HS-27A (cell line): ENCODE results near the gene PASD1.
"Not testable (repeated sequence)": the region's sequence is repeated elsewhere in the genome, so short reads cannot be mapped to it uniquely, and the experiment has no call there.

Experiments
- DNase-seq: peaks from one replicate; pipeline ENCODE4 v3.0.0-alpha.2; 2012; ENCODE audit warnings: low read depth, missing footprints

PASD1 gene

DNA sequence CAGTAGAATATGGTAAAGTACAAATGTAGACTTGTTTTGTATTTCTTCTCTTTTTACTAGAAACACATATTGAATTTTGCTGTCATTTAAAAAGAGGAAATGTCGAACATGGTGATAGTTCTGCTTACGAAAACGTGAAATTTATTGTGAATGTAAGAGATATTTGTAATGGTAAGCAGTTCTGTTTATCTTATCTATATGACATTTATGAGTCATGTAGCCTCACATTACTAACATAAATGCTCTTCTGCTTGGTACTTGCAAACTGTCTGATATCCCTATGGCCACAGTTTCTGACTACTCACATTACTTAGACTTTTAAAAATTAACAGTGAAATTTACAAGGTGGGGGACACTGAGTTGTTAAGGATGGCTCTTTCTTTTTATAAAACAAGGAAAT, 57.9 kb downstream of the PASD1 start:
- DNase-seq, result no peak

DNA sequence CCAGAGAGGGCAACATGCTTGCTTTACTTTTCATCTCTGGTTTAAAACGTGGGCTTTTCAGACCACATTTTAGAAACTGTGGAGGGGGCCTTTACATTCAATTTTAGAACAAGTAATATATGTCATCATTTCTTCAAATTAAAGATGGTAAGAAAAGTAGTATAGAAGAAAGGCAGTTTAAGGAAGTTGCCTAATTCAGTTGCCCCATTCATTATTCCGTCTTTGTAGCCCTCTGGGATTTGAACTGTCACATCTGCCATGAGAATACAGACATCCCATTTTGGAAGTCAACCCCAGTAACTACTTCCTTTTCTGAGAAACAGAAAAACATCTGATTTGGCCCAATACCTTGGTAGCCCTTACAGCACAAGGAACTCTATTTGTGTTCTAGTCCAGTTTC, 61.2 kb downstream of the PASD1 start:
- DNase-seq, result no peak

DNA sequence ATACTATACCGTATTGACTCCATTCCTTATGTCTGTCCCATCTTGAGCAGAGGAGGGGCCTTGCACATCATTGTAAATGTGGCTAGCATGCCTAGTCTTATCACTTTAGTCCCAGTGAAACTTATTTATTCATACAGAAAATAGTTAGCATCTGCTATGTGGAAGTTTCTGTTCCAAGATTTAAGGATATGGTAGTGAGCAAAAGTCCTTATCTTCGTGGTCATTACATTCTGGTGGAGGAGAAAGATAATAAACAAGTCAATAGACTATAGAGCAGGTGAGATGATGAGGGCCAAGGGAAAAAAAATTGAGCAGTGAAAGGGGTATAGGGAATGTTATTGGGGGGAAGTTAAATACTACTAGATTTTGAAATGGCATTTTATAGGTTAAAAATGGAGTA, 68.3 kb downstream of the PASD1 start:
- no peak for DNase-seq

DNA sequence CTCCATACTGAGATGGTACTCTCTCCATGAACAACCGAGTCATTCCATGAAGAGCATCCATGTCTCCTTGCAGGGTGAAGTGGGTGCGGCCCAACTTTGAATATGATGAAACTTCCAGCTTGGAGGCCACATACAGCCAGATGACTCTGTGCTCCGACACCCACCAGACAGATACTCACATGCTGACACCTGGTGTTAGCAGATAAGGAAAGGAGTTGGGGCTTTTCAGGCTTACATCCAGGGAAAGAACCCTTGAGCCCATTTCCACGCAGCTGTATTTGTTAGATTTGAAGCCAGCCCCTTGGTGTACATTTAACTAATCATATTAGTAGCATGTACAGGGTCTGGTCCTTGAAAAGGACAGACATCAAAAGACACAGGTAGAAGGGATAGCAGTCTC, 69.7 kb downstream of the PASD1 start:
- DNase-seq, result no peak

DNA sequence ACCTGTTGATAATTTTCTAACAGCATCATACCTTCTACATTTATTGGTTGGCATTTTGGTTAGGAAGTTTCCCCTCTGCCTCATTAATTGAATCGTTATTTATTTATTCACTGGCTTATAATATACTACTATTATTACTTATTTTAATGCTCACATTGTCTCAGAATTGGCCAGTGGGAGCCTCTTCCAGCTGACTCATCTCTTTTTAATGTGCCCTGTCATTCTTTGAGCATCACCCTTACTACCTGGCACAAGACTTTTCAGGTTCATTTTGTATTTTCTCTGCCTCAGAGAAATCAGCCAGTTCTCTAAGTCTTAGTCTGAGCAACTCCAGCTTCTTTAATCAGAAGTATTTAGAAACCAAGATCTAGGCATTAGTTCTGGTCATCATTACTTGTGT, 71.5 kb downstream of the PASD1 start:
- DNase-seq, result no peak

DNA sequence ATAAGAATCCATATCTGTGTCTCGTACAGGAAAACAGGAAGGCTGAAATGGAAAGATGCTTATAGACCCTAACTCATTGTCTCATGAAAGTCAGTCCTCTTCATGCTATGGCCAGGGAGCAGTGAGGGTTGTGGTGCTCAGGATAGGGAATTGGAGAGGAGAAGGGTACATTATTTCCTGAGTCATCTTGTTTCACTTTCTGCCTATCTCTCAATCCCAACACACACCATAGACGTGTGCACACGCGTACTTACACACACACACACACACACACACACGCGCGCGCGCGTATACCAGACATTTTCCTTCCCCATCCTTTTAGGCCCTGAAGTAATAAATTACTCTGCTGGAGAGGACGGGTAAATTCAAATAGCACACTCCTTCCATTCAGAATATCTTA, 78.1 kb downstream of the PASD1 start:
- DNase-seq, result no peak

DNA sequence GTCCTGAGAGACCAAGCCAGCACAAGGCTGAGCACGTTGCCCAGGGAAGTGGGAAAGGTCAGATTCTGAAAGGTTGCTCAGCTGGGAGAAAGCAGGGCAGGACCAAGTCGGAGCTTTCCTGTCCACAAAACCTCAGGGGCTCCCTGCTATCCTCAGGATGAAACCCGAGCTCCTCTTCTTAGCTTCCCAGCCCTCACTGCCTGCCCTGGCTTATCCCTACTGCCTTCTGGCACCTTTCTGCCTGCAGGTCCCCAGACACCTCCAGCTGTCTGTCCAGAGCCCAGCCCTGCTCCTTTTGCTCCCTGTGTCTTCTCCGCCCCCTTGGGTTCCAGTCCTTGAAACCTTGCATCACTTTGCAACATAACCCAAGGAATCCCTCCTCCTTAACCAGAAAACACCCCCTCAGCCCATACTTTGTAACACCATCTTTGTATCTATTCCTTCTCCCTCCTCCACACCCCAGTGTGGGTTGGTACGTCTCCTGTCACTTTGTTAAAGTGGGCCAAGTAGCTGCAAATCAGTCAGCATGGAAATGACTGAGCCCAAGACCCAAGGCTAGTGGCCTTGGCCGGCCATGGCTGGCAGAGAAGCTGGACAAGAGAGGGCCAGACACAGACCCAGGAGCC, 111.8 kb downstream of the PASD1 start:
- no peak for DNase-seq

DNA sequence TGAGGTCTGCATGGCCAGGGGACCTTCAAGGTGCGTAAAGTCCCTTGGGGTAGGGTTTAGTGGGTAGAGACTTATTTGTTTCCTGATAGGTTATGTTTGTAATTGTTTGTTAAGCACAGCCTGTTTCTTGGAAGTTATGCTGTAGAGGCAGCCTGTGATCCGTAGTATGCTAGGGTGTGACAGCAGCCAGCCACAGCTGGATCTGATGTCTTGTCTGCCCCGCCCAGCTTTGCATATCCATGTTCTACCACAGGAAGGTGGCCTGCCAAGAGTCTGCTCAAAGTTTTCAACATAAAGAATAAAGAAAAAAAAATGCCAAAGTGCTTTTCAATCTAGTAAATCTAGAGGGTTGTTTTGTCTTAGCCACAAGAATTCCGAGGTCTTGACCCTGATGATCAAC, 112.7 kb downstream of the PASD1 start:
- DNase-seq, result no peak

DNA sequence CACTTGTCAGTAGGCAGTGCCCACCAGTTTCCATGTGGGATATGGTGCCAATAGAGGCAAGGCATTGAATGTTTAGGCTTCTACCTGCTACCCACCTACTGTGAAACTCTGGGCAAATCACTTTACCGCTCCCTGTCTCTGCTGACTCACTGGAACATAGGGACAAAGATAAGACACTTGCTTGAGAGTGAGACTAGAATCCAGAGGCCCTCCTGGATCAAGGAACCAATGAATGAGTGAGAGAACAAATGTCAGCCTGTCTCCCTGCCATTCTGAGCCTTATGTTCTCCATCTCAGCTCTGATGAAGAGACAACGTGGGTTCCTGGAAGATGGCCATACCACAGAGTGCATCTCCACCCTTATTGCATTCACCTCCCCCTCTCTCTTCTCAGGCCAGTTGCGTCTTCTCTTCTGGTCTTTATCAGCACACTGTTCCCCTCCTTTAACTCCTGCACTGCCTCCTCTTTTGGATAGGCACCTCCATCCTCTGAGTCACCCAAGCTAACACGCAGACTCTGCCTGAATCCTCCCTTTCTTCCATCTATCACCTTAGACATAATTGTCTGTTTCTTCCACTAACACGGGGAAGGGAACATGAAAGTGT, 116.4 kb downstream of the PASD1 start:
- no peak for DNase-seq

DNA sequence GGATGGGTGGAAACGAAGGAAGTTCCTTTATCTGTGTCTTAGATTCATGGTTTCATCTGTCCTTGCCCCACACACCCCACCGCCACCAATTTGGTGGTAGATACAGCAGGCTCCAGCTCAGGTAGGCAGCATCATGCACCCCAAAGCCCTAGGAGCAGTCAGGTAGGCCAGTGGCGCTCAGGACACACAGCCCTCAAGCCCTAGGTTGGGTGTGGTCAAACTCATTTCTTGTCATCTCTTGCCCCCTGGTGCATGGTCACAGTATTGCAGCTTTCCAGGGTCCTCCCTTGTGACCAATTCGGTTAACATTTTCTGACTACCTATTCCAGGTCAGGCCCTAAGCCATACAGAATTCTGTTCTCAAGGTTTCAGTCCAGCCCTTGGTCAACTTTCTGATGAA, 117.3 kb downstream of the PASD1 start:
- DNase-seq, result peak; percentile 15

DNA sequence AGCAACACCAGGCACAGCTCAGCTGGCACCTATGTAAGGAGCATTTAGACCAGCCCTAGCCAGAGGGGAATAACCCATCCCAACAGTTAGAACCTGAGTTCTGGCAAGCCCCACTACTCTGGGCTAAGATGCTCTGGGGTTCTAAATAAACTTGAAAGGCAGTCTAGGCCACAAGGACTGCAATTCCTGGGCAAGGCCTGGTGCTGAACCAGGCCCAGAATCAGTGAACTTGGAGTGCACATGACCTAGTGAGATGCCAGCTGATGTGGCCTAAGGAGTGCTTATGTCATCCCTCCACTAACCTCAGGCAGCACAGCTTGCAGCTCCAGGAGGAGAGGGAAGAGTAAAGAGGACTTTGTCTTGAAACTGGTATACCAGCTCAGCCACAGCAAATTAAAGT, 124.2 kb downstream of the PASD1 start:
- no peak for DNase-seq

DNA sequence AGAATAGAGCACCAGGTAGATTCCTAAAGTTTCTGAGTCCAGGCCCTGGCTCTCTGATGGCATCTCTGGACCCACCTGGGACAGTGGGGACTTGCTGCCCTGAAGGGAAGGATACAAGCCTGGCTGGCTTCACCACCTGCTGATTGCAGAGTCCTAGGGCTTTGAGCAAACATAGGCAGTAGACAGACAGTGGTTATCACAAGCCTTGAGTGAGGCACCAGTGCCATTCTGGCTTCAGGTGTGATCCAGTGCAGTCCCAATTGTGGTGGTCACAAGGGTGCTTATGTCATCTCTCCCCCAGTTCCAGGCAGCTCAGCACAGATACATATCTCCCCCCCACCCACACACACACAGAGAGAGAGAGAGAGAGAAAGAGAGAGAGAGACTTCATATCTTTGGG, 125.2 kb downstream of the PASD1 start:
- DNase-seq, result no peak

DNA sequence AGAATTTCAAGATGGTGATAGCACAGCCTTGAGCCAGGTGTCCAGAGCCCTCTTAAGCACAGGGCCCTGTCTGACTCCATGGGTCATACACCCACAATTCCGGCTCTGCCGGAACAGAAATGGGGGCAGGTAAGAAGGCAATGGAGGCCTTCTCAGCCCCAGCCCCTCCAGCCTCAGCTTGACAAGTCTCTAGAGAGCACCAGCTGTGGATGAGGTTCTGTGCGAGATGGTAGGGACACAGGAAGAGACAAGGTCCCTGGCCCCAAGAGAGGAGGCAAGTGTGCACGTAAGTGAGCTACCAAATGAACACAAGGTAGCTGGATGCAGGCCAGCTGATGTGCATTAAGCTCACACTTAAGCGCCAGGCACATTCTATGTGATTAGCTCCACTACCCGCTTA, 129.3 kb downstream of the PASD1 start:
- DNase-seq, result no peak

DNA sequence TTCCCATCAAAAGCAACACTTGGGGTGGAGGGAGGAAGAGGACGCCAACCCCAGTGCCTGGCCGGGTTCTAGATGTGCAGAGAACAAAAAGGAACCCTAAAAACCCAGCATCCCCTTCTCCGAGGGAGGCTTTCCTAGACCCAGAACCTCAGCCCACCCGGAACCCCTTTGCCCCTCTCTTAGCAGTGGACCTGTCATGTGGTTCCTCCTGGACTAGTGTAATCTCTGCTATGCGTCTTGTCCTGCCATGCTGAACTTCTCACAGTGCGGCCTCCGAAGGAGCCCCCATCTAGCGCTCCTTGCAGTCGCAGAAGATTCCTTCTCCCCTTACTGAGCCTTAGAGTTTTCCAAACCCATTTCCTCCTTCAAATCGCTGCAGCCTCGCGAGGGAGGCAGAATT, 130.6 kb downstream of the PASD1 start:
- DNase-seq, result no peak

DNA sequence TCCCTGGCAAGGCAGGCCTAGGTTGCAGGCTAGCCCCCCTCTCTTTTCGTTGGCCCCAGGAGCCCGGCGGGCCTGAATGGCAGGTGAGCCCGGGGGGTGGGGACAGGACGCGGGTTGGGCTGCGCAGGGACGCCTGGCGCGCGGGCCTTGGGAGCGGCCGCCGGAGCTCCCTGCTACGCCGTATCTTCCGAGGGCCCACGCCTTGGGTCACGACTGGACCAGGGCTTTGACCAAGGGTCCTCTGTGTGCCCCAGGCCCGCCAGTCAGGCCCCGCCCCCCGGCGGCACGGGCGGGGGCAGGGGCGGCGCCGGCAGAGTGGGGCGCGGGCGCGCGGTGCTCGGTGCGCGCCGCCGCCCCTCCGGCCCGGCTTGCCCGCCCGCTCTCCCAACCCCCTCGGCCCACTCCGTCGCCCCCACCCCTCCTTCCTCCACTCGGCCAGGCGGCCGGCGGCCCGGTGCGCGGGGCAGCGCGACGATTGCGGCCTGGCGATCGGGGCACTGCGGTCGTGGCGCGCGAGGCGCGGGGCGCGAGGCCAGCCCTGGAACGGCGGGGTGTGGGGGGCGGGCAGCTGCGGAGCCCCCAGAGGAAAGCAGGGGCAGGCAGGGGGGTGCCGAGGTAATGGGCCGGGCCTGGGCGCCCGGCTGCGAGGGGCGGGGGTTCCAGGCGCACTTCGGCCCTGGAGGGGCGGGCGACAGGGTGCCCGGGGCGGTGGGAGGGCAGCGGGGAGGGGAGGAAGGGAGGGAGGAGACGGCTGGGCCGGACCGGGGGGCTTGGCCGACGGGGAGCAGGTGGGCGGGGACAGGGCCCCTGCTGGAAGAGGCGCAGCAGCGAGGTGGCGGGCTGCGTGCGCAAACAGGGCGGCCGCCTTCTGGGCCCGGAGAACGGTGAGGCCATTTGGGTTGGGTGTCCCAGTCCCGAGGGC, 131.4 kb downstream of the PASD1 start, which contains the start of gene PRRG3:
PRRG3 (plus strand) TSS at position 798 of the 922 bp plus-strand sequence. CDS start 3,357 bp downstream, outside the sequence.
- DNase-seq, result no peak

DNA sequence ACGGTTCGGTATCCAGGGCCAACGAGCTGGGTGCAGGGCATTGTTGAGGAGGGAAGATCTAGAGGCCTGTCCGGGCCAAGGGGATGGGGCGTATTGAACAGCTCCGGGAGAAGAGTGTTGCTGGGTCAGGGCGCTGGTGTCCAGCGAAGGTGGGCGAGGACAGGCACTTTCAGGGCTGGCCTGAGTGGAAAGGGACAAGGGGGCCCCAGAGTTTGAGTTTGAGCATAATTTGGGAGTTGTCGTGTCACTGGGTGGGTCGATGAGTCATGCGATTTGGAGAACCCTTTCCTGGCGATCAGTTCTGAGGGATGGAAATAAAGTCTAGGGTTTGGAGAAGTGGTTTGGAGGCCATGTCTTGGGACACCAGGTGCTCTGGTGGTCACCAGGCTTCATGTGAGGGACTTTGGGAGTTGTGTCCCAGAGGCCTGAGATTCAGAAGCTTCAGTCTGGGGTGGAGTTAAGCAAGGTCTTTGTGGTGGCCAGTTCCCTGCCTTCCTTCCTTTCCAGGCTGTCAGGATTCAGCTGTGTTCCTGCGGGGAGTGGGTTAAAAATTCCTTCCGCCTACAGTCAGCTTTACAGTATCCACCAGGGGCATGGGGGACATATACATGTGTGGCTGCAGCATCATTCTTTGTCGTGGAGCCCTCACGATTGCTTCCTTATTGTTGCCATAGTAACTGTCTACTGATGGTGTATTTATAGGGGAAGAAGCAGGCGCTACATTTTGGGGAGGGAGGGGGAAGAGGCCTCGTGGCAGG, 132.3 kb downstream of the PASD1 start:
- DNase-seq, result no peak

DNA sequence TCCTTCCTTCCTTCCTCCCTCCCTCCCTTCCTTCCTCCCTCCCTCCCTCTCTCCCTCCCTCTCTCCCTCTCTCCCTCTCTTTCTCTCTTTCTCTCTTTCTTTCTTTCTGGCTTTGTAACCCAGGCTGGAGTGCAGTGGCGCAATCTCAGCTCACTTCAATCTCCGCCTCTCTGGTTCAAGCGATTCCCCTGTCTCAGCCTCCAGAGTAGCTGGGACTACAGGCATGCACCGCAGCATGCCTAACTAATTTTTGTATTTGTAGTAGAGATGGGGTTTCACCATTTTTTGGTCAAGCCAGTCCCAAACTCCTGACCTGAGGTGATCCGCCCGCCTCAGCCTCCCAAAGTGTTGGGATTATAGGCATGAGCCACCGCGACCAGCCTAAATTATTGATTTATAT, 133.6 kb downstream of the PASD1 start:
- DNase-seq, result not testable (repeated sequence)

DNA sequence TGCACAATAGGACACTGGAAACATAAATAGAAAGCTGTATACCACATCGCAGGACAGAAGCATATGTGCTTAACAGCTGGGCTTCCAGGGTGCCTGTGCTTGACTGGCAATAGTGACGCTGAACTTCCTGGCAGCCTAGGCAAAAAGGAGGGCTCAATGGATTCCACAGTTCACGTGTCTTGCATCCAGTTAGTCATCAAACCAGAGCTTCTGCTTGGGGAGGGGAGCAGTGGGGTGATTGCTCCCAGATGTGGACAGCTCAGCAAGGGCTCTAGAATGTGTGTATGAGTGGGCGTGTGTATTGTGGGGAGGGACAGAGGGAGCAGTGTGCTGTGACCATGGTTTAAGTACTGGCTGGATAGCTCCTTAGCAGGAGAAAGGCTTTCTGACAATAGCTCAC, 134.0 kb downstream of the PASD1 start:
- DNase-seq, result no peak

DNA sequence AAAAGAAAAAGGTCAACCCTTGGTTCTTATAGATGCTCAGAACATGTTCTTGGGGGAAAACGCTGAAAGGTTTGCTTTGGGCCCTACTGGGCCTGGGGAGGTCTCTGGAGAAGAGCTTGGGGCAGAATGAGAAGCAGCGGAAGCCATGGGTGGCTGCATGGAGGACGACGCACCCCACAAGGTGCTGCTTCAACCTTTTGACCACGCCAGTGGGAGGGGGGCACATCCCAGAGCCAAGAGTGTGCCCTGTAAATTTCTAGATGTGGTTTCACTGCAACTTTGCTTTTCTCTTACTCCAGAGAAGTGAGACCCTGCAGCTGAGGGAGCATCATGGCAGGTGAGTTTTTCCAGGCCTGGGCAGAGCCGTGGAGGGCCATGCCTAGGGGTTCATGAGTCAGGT, 135.0 kb downstream of the PASD1 start:
- no peak for DNase-seq

DNA sequence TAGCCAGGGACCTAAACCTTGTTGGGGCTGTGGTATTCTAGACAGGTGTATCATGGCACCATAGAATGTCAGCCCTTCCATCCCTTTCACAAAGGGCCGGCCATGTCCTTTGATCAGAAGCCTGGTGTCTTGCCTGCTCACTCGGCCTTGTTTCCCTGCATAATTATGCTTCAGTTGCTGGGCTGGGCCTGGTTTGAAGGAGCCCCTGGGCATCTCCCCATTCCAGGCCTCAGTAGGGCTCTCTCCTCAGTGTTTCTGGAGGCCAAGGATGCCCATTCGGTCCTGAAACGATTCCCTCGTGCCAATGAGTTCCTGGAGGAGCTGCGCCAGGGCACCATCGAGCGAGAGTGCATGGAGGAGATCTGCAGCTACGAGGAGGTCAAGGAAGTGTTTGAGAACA, 136.3 kb downstream of the PASD1 start:
- no peak for DNase-seq

DNA sequence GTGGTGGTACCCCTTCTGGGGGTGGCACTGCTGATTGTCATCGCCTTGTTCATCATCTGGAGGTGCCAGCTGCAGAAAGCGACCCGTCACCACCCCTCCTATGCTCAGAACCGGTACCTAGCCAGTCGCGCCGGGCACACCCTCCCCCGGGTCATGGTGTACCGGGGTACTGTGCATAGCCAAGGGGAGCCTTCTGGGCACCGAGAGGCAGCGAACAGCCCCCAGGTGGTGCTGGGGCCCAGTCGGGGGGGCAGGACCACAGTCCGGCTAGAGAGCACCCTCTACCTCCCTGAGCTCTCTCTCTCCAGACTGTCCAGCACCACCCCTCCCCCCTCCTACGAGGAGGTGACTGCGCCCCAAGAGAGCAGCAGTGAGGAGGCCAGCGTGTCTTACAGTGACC, 137.1 kb downstream of the PASD1 start:
- no peak for DNase-seq

DNA sequence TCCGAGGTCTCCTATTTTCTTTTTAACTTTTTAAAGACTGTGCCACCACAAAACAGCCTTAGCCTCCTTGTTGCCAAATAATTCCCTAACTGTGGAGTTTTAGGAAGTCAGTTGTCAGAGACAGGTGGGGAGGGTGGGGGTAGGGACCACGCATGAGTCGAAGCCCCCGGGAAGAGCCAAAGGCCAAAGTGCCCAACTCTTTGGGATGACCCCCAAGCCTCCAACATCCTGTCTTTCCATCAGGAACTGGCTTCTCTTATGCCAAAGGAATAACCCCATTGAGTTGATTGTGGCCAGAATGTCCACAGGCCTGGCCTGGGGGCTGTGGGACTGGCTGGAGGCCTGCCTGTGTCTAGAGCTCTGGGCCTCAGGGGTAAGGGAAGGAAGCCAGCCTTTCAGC, 137.6 kb downstream of the PASD1 start:
- DNase-seq, result no peak
